Limb (tissue), 2 donors: ENCODE data around the gene GSE1.
A peak's percentile ranks its signal among the peaks of the same experiment; 100 is the strongest.

Experiments used
- DNase-seq, 2 donors: peaks; one replicate each; pipeline ENCODE4 v3.0.0-alpha.2; 2016; ENCODE audit errors: extremely low spot score in 2 of 2

GSE1 gene

GRCh38 chr16:85616607-85617321, 3.6 kb downstream of the GSE1 start:
- no peak for DNase-seq

DNA sequence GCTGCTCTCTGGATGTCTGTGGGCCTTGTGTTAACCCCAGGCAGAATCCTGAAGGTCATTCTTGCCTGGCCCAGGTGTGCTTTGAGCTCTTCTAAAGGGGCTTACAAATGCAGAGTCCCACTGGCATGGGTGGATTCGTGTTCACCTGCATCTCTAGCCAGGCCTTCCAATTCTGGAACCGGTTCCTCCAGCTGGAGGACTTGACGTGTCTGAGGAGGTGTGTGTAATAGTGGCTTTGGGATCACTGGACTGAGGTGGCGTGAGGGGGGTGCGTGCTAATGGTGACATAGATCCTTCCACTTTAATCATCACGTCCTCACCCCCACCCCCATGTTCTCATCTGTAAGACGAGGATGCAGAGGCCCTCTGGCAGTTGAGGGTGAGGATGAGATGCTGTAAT, 4.8 kb downstream of the GSE1 start:
- DNase-seq: no peak

- no peak for DNase-seq
Observed at GRCh38 chr16:85618521-85618920, 5.4 kb downstream of the GSE1 start.

GRCh38 chr16:85619101-85619891, 6.2 kb downstream of the GSE1 start:
- no peak for DNase-seq

- DNase-seq: no peak
Observed at GRCh38 chr16:85620374-85620773, 7.3 kb downstream of the GSE1 start.

GRCh38 chr16:85621698-85622428, 8.7 kb downstream of the GSE1 start:
- DNase-seq: no peak

DNA sequence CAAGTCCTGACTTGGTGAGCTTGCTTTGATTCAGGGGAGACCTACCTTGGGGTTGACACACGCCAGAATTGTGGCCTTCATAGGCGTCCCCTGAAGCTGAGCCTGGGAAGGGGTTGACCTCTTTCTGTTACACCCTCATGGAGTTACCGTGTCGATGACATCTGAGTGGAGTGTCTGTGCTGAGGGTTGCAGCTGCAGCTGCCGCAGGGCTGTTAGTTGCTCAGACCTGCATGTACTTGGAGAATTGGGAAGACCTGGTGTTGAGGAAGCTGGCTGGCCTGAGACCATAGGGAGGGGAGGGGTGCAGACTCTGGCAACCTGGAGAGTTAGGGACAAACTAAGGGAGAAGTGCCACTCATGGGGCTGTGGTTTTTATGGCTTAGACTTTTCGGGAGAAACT, 9.6 kb downstream of the GSE1 start:
- DNase-seq: no peak

- DNase-seq: no peak
Observed at GRCh38 chr16:85623250-85623649, 10.1 kb downstream of the GSE1 start.

DNA sequence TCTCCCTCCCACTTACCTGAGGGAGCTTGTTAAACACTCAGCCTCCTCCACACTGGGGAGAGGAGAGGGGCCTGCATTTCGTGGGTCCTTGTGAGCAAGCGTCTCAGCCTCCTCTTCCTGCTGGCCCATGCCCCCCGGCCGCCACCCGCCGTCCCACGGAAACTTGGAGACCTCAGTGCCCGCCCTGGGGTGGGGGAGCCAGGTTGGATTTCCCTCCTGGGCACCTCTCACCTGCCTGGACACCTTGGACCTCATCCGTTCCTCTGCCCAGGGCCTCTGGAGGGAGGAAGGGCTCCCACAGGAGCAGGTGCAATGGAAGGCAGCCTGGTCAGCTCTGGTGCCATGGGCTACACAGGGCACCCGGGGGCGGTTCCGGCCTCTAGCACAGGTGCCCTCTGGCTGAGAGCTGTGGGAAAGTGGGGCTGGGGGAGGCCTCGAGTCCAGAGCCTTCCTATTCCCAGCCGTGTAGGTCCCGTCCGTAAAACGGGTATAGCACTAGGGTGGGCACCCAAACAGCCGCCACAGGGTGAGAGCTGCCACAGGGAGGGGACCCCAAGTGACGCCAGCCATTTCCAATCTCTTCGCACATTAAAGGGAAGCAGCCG, 11.0 kb downstream of the GSE1 start:
- no peak for DNase-seq

DNA sequence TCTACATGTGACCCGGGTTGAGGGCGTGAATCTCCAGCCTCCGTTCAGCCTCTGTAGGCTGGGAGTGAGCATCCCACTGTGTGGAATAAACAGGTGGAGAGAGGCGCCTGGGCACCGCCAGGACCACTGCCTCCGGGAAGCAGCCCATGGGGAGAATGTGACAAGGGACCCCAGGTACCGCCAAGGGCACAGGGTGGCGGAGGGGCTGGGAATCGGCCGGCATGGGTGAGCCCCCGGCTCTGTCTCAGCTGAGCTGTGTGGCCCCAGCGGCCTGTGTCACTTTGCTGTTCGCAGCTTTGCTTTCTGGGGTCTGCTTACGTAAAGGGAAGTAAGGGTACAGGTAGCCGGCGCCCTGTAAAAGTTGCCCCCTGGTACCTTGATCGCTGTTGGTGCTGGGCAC, 11.5 kb downstream of the GSE1 start:
- no peak for DNase-seq

GRCh38 chr16:85625053-85625452, 11.9 kb downstream of the GSE1 start:
- no peak for DNase-seq

GRCh38 chr16:85625485-85626117, 12.5 kb downstream of the GSE1 start:
- no peak for DNase-seq

DNA sequence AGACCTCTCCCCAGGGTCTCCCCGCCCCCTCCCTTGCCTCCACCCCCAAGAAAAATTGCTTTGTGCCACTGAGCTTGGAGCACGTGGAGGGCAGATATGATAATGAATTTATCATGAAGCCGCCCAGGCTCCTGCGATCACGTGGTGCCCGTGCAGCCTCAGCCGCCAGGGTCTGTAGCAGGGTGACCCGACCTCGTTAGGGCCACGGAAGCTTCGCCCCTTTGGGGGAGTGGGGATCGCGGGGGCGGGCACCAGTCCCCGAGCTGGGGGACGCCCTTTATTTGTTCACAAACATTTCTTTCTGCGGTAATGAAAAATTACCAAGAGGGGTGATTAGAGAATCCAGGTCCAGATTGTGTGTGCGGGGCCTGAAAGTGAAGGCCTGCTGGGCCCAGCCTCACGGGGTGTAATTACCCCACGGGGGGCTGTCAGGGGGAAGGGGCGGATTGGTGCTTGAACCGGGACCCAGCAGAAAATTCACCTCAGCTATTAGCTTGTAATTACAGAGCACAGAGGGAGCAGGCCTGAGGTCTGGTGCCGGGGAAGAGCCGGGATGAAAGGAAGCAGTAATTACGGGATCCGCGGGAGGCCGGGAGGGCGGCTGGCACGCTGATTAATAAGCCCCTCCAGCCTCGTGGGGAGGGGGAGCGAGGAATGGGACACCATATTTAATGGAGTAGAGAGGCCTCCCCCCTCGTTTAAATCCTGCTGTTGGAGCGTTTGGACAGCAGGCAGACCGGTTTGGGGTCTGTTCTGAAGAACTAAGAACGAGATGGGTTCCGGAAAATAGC, 13.3 kb downstream of the GSE1 start:
- DNase-seq: peak in 1 of 2 donors; percentile 70

GRCh38 chr16:85627089-85627488, 14.0 kb downstream of the GSE1 start:
- DNase-seq: no peak

DNA sequence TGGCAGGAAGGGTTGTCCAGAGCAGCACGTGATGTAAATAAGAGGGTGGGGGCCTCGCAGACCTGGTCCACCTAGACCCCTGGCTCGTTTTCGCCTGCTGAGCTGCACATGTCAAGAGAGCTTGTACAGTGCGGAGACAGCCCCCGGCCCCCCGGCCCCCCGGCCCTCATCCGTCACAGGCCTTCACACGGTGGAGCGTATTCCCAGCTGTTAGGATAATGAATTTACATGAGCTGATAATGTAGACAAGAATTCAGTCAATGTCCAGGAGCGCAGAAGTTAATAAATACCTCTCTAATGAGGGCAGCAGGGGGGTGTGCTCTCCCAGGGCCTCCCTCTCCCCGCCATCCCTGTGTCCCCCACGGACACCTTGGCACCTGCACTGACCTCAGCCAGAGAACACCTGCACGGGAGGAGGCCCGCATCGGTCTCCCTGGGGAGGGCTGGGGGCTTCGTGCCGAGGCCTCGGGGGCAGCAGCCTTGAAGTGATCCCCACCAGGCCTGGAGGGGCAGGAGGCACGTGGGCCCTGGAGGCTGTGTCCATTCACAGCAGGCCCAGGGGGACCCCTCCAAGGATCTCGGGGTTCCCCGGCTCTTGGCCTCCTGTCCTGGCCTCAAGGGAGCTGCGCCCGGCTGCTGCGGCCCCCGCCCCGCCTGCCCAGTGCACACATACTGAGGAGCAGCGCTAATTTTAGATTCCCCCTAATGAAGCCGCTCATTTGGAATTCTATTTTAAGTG, 14.6 kb downstream of the GSE1 start:
- DNase-seq: no peak

- DNase-seq: no peak
Observed at GRCh38 chr16:85628265-85628556, 15.1 kb downstream of the GSE1 start.

GRCh38 chr16:85628645-85629044, 15.5 kb downstream of the GSE1 start:
- DNase-seq: no peak

- no peak for DNase-seq
Observed at GRCh38 chr16:85629326-85629725, 16.2 kb downstream of the GSE1 start.

GRCh38 chr16:85629853-85630252, 16.7 kb downstream of the GSE1 start:
- DNase-seq: no peak

DNA sequence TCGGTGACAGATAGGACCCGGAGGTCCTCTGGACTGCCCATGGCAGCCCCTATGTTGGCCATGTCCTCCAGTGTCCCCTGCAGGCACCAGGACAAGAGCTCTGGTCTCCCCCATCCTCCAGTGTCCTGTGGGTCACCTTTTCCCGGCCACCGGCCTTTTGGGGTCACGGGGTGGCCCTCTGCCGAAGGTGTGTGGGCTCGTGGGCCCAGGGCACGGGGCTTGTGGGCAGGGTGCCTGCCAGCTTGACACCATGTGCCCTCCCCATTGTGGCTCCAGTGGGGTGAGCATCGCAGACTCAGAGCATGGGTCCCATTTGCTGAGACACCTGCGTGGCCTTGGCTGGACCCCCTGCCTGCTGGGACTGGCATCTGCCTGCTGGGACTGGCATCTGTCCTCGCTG, 18.1 kb downstream of the GSE1 start:
- DNase-seq: no peak
